HepG2 (cell line): ENCODE measurements around the gene OR1F1. TPM values are rescaled to one million over a fixed set of nuclear protein-coding genes. Genes with fewer than 3 reads are reported as not detected.

Experiments
- AKNA ChIP-seq: sonication (generic); formaldehyde crosslinking; IDR thresholded peaks from 2 replicates; pipeline ENCODE4 v1.4.0; 2020; ENCODE audit warnings: missing genetic modification reagents, borderline replicate concordance
- ATF4 ChIP-seq, 2 experiments: fragments of 450-650 bp in 1 of 2; sonication (generic) in 1 of 2; formaldehyde crosslinking; IDR thresholded peaks; 2 replicates each; pipeline versions ENCODE4 v1.5.0 to v1.8.0; 2020 to 2022; ENCODE audit warnings: mild to moderate bottlenecking in 1 of 2, missing genetic modification reagents in 1 of 2
- CCDC6 ChIP-seq: sonication (generic); formaldehyde crosslinking; IDR thresholded peaks from 2 replicates; pipeline ENCODE4 v1.8.1; 2022; ENCODE audit warnings: mild to moderate bottlenecking, missing genetic modification reagents, moderate library complexity
- GABPB1 ChIP-seq: IDR thresholded peaks from 2 replicates; pipeline ENCODE4 v1.6.1; 2016; ENCODE audit warnings: mild to moderate bottlenecking, missing genetic modification reagents, moderate library complexity, missing compliant biosample characterization
- HDAC6 ChIP-seq: fragments of 200-600 bp; sonication (generic); IDR thresholded peaks from 2 replicates; pipeline ENCODE4 v1.7.0; 2017; ENCODE audit warnings: mild to moderate bottlenecking, antibody characterized with exemption, low read length, low read depth
- KDM2A ChIP-seq: sonication (generic); formaldehyde crosslinking; IDR thresholded peaks from 2 replicates; pipeline ENCODE4 v1.4.0; 2020; ENCODE audit warnings: low read depth, missing genetic modification reagents, borderline replicate concordance
- NR1H2 ChIP-seq: sonication (generic); formaldehyde crosslinking; IDR thresholded peaks from 2 replicates; pipeline ENCODE4 v1.8.1; 2022; ENCODE audit warnings: low read depth, missing genetic modification reagents, borderline replicate concordance
- SAP130 ChIP-seq: IDR thresholded peaks from 2 replicates; pipeline ENCODE4 v1.6.1; 2016; ENCODE audit warnings: low read depth
- SMAD3 ChIP-seq: sonication (generic); formaldehyde crosslinking; IDR thresholded peaks from 2 replicates; pipeline ENCODE4 v1.4.0; 2020; ENCODE audit warnings: missing genetic modification reagents
- SUZ12 ChIP-seq: fragments of 150-350 bp; IDR thresholded peaks from 2 replicates; pipeline ENCODE4 v1.6.1; 2014; ENCODE audit warnings: low read depth, low read length
- TEAD2 ChIP-seq: sonication (generic); formaldehyde crosslinking; IDR thresholded peaks from 2 replicates; pipeline ENCODE4 v1.9.0; 2021; ENCODE audit warnings: missing genetic modification reagents
- U2AF2 ChIP-seq: fragments of 200-400 bp; formaldehyde crosslinking; IDR thresholded peaks from 2 replicates; pipeline ENCODE4 v1.6.1; 2017; ENCODE audit warnings: low read depth, mild to moderate bottlenecking, low read length
- ZNF263 ChIP-seq: sonication (generic); formaldehyde crosslinking; IDR thresholded peaks from 2 replicates; pipeline ENCODE4 v1.4.0; 2020; ENCODE audit warnings: missing genetic modification reagents
- ZNF570 ChIP-seq: sonication (generic); formaldehyde crosslinking; IDR thresholded peaks from 2 replicates; pipeline ENCODE4 v1.4.0; 2020; ENCODE audit warnings: mild to moderate bottlenecking, missing genetic modification reagents, borderline replicate concordance
- ZNF580 ChIP-seq: IDR thresholded peaks from 2 replicates; pipeline ENCODE4 v1.6.1; 2016; ENCODE audit warnings: low read depth, borderline replicate concordance
- ZNF614 ChIP-seq: IDR thresholded peaks from 2 replicates; pipeline ENCODE4 v1.6.1; 2018; ENCODE audit warnings: missing biosample characterization, missing genetic modification reagents, inconsistent platforms, borderline replicate concordance
- ZSCAN25 ChIP-seq: sonication (generic); formaldehyde crosslinking; IDR thresholded peaks from 2 replicates; pipeline ENCODE4 v1.8.0; 2022; ENCODE audit warnings: mild to moderate bottlenecking, missing genetic modification reagents
- polyA plus RNA-seq, 8 experiments: library from polyadenylated mRNA; depleted of rRNA in 3 of 8; stranded (reverse) in 7 of 8; unstranded in 1 of 8; fragments of >200 nt; fragmentation: Illumina TruSeq in 4 of 8; extraction: Trizol in 4 of 8; gene quantifications; 2 replicates each; pipeline versions ENCODE4 v1.2.1 to v1.2.3, GENCODE V29; 2011 to 2016; ENCODE audit warnings: low read depth in 4 of 8, missing spikeins in 1 of 8, mixed read lengths in 1 of 8; ENCODE audit not compliant: insufficient read depth in 1 of 8
- total RNA-seq, 5 experiments: library from RNA; depleted of rRNA; stranded (reverse); fragments of >200 nt; fragmentation: Illumina TruSeq; extraction: Trizol; gene quantifications; 2 replicates each; pipeline ENCODE4 v1.2.3, GENCODE V29; 2016; ENCODE audit warnings: low read depth in 1 of 5

Gene OR1F1
- total and polyA plus RNA-seq, 2 of the 13 experiments (the other 11 are each of a cell fraction or from before 2014, with no cell fraction given), result 0.90 TPM; not detected in 1

GRCh38 chr16:3175157-3176093 is 12.6 kb upstream of the OR1F1 start (continued):
- TF ChIP-seq AKNA, result 0 out of 2 replicates have a peak, but pooled peaks have one; percentile 31
- no peak for TF ChIP-seq ZSCAN25 (CRISPR knock-in tag)
- 0 out of 2 replicates have a peak, but pooled peaks have one; percentile 32 for TF ChIP-seq CCDC6 (CRISPR knock-in tag)
- TF ChIP-seq HDAC6, result no peak
- no peak for TF ChIP-seq SUZ12
- TF ChIP-seq GABPB1 (CRISPR knock-in tag), result peak; percentile 32; the same call in 1 of the 2 replicates
- peak; percentile 57; the same call in 1 of the 2 replicates for TF ChIP-seq SMAD3 (CRISPR knock-in tag)
- TF ChIP-seq U2AF2, result no peak
- TF ChIP-seq ZNF580, result peak; percentile 34; the same call in 1 of the 2 replicates
- TF ChIP-seq KDM2A, result peak; percentile 61
- no peak for TF ChIP-seq TEAD2 (CRISPR knock-in tag)
- TF ChIP-seq ZNF570, result no peak
- no peak for TF ChIP-seq ATF4 (CRISPR knock-in tag; IDR thresholded peaks at IDR 0.05)
- no peak for TF ChIP-seq NR1H2 (CRISPR knock-in tag)
- TF ChIP-seq ZNF263 (CRISPR knock-in tag), result 0 out of 2 replicates have a peak, but pooled peaks have one; percentile 19
- peak; percentile 43; the same call in 1 of the 2 replicates for TF ChIP-seq SAP130 (CRISPR knock-in tag)
- TF ChIP-seq ZNF614 (CRISPR knock-in tag), result peak; percentile 87; the same call in 1 of the 2 replicates
